NCI-H187 treated with DMSO at 0.1 percent for 48 hours (cell line): ENCODE data around the gene CCNI.
"Not testable (repeated sequence)": the region's sequence is repeated elsewhere in the genome, so short reads cannot be mapped to it uniquely, and the experiment has no call there.

Source experiments
- DNase-seq: peaks from one replicate; lab custom pipeline; 2025; lab: John Stamatoyannopoulos, UW

Gene CCNI

DNA sequence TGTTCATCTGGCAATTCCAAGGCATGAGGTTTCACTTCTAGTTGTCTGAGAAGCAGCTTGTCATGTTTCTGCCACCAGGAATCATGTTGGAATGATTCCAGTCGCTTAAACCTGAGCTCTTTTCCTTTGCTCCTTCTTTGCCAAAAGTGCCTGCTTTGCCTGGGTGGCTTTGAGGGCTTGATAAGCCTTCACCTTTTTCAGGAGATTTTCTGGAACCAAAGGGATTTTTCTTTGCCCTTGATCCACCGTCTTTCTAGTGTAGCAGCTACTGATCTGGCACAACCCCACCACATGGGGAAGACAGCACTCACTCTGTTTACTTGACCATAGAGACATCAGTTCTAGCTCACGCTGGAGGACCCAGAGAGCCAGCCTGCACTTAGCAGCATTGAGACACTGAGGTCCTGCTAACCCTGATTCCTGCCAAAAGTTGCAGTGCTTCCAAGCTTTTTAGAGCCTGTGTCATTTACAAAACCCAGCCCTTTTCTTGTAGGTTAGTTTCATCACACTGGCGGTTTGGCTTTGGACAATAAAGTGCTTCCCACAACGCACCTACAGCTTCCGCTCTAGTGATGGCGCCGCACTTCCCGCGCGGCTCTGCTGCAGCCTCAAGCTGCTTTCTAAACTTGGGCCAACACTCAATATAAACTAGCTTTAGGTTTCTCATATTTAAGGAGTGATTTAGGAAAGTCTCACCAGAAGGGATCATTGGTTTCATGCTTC, 7.3 kb upstream of the CCNI start:
- DNase-seq: no peak

DNA sequence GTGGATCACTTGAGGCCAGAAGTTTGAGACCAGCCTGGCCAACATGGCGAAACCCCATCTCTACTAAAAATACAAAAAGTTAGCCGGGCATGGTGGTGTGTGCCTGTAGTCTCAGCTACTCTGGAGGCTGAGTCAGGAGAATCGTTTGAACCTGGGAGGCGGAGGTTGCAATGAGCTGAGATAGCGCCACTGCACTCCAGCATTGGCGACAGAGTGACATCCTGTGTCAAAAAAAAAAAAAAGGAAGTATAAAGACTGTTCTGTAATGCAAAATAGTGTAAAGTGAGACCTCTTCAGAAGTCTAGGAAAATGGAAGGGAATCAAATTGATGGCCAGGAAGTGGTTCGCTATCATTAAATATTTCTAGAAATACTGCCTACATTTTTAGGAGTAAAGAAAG, 5.0 kb upstream of the CCNI start:
- DNase-seq: not testable (repeated sequence)

DNA sequence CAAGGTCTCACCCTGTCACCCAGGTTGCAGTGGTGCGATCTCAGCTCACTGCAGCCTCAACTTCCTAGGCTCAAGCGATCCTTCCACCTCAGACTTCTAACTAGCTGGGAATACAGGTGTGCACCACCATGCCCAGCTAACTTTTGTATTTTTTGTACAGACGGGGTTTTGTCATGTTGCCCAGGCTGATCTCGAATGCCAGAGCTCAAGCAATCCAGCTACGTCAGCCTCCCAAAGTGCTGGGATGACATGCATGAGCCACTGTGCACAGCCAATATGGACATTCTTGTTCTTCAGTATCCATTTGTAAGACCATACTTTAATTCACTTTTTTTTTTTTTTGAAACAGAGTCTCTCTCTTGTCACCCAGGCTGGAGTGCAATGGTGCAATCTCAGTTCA, 3.5 kb upstream of the CCNI start:
- no peak for DNase-seq

DNA sequence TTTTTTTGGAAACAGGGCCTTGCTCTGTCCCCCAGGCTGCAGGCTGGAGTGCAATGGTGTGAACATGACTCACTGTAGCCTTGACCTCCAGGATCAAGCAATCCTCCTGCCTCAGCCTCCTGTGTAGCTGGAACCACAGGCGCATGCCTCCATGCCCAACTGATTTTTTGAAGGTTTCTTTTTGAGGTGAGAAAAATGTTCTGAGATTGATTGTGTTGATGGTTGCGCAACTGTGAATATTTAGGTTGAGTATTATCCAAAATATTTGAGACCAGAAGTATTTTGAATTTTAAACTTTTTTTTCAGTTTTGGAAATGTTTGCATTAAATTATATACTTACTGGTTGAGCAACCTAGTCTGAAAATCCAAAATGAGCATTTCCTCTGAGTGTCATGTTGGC, 2.6 kb upstream of the CCNI start:
- no peak for DNase-seq

GRCh38 chr4:77076889-77077635, 1.3 kb upstream of the CCNI start:
- no peak for DNase-seq

DNA sequence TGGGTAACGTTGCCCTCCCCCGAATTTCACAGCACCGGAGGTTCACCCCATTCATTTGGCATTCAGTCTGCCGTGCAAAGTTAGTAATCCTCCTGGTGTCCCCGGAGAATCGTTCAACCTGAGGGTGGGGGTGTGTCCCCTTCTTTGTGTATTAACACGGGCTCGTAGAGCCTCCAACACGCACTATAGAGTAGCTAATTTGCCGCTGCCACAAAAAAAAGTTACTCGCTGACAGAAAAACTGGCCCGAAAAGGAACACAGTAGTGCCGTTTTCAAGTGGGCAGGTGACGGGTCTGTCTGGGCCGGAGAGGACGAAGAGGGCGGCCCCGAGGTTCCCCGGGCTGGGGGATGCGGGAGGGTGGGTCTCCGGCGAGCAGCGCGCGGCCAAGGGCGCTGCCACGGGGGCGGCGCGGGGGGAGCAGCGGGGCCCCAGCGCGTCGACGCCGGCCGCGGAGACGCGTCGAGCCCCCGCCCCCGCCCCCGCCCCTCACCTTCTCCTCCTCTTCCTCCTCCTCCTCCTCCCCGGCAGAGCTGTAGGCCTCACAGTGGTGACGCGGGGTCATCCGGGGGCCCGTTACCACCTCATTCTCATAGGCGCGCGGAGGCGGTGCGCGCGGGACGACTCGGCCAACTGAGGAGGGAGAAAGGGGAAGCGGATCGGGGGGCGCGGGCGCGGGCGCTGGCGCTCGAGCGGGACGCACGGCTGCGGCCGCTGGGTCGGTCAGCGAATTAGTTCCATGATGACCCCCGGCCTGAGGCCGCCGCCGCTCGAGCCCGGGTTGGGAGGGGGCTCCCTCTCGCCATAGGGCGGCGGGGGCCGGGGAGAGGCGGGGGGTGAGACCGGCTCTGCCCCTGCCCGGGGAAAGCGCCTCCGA, 571 bp downstream of the CCNI start:
- no peak for DNase-seq

DNA sequence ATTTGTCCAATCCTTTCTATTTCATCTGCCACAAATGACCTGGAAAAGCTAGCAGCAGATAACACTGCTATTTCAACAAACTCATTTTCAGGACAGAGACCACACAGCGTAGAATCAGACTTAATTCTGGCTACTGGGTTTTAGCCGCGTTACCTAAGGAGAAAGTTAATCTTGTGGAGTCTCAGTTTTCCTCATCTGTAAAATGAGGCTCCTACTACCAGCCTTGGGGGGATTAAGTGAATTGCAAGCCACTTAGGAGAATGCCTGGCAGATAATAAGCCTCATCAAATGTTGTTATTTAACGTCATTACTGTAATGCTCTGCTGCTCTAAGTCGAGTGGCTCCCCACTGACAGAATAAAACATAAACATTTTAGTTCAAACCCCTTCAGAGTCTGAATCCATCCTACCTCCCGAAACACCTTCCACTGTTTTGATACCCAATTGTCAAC, 1.4 kb downstream of the CCNI start:
- DNase-seq: no peak

DNA sequence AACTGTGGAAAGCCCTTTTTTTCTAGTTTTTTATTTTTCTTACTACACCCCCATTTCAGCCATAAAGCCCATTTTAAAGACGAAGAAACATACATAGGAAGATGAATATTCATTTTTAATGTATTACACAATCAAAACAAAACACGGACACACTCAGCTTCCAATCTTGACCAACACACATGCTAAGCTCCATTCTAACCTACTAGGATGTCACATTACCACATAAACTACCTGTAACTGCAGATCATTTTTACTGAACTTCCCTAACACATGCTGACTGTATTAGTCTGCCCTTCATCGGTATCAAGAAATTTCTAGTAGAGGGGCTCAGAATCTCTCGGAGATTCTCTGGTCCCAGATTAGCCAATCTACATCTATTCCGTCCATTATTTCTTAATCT, 1.8 kb downstream of the CCNI start:
- DNase-seq: no peak

DNA sequence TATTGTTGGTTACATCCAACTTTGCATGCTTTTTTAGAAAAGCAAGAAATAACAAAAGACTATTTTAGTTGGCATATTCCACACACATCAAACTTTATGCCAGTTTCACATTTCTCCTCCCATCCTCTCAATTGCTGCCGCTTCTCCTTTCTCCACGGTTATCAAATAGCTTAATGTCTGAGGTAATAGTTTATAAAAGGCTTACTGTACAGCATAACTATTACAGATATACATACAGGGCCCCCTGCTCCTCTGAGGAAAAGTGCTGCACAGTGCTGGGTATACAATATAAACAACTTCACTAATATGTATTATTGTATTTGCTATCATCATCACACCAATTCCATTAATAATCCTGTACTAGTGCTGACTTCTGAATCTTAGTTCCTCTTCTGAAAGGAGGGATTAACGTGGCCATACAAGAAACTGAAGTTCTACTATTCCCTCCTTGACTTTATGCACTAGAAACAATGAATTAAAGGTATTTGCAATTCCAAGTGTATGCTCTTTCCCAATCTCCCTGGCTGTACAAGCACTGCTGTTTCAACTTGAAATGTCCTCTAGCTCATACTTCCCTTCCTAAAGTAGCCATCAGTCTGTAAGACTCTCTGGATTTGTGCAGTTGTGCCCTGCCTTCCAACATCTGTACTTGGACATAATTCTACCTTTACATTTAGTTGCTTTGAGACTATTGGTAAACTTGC, 2.5 kb downstream of the CCNI start:
- DNase-seq: no peak

- no peak for DNase-seq
Measured at GRCh38 chr4:77072195-77072753, 3.5 kb downstream of the CCNI start.

DNA sequence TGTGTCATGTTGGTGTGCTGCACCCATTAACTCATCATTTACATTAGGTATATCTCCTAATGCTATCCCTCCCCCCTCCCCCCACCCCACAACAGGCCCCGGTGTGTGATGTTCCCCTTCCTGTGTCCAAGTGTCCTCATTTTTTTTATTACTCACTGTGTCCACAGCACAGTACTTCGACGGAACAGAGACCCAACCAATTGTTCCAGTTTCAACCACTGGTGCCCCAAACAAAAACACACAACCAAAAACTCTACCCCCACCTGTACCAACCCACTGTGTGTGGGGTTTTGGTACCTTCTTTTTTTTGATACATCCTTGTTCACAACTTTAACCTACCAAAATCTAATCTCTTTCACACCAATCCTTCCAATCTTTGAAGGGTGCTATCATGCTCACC, 6.3 kb downstream of the CCNI start:
- DNase-seq: not testable (repeated sequence)

- no peak for DNase-seq
Measured at GRCh38 chr4:77065382-77065781, 10.4 kb downstream of the CCNI start.

DNA sequence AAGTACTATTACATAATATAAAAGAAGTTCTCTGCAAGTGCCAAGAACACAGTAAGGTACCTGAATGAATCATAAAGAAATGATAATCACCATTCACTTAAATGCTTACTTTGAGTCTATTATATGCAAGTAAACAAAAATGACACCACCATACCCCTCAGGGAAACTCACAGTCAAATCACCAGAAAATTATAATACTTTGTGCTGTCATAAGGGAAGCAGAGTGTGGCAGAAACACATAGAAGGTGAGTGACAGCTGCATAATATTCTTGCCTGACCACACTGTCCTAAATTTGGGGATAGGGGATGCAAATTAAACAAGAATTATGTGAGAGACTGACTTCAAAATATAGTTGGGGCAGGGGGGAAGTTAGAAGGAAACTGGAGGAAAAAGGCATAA, 12.9 kb downstream of the CCNI start:
- no peak for DNase-seq

GRCh38 chr4:77052352-77052751, 23.4 kb downstream of the CCNI start:
- DNase-seq: peak; percentile 25

GRCh38 chr4:77050962-77051361, 24.8 kb downstream of the CCNI start:
- DNase-seq: no peak

GRCh38 chr4:77047037-77047436, 28.8 kb downstream of the CCNI start:
- no peak for DNase-seq

DNA sequence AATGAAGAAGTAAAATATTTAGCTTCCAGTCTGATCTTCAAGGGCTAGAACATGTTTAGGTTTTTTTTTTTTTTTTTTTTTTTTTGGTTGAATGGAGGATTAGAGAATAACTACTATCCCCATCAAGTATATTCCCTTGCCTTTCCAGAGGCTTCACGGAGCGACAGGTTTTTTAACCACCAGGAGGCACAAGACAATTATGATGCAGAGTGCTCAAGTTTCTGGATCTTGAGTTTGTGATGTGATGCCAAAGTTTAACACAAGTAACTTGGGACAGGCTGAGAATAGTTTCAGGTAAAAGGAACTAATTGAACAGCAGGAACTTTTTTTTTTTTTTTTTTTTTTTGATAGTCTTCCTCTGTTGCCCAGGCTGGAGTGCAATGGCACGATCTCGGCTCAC, 30.3 kb downstream of the CCNI start:
- no peak for DNase-seq

GRCh38 chr4:77044461-77045150, 31.2 kb downstream of the CCNI start:
- no peak for DNase-seq

GRCh38 chr4:77043507-77044136, 32.2 kb downstream of the CCNI start:
- DNase-seq: no peak

DNA sequence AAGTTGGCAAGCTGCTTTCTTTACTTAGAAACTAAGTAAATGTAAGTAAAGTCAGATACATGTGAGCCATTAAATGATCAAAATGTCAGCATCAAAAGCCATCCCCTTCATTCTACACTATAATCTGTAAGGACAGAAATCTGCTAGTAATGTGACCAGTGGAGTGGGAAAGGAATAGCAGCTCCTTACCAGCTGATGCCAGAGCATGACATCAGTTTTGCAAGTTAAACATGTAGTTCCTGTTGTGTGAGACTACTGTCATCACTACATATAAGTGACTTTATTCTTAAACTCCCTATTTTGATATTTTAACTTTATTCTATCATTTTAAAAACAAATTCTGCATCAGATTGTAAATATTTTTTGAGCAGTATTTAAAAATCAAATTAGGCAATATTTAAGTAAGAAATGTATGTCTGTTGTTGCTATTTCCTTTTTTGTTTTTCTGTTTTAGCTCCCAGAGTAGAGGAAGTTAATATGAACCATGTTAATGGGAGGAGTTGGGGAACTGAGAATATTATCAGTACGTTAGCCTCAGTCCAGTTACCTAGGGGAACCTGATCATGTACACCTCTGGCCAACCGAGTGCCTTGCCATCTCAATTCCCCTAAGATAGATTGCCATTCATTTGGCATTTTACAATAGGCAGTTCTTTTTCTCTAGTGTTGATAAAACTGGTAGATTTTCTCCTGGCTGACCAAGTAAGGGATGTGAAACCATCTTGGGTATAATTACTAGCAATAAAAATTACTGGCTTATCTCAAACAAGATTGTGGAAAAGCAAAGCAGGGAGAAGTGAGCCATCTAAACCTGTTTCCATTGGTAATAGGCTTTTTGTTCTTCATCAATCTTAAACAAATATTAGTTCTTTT, 34.7 kb downstream of the CCNI start:
- DNase-seq: no peak
